HFFc6 (cell line): Measurements from ENCODE around the gene CDC5L. TPM values are rescaled to one million over a fixed set of nuclear protein-coding genes. Genes with fewer than 3 reads are reported as not detected.

Experiments used
- DNase-seq: peaks from one replicate; pipeline ENCODE4 v3.0.0-alpha.2; 2018
- H3K27ac Mint-ChIP-seq: 2 replicates; pipeline ENCODE4 v1.8.0; 2020; ENCODE audit warnings: mild to moderate bottlenecking, mixed read lengths
- H3K27me3 Mint-ChIP-seq: 2 replicates; pipeline ENCODE4 v1.8.0; 2021; ENCODE audit warnings: mild to moderate bottlenecking, moderate library complexity, mixed read lengths; ENCODE audit not compliant: insufficient read depth
- H3K36me3 Mint-ChIP-seq: 2 replicates; pipeline ENCODE4 v1.8.0; 2021; ENCODE audit warnings: low read depth, mixed read lengths
- H3K4me1 Mint-ChIP-seq: 2 replicates; pipeline ENCODE4 v1.8.0; 2020; ENCODE audit warnings: low read depth, mixed read lengths
- H3K4me3 Mint-ChIP-seq: 2 replicates; pipeline ENCODE4 v1.8.0; 2020; ENCODE audit warnings: mild to moderate bottlenecking, moderate library complexity, mixed read lengths
- H3K9me3 Mint-ChIP-seq: 2 replicates; pipeline ENCODE4 v1.8.0; 2020; ENCODE audit warnings: mild to moderate bottlenecking, mixed read lengths
- CTCF ChIP-seq: fragments of 200-600 bp; sonication (generic); IDR thresholded peaks from 2 replicates; pipeline ENCODE4 v1.5.0; 2021; ENCODE audit warnings: antibody characterized with exemption, mild to moderate bottlenecking
- total RNA-seq, 6 experiments: library from RNA; stranded (reverse); fragmentation: NEBNext Ultra II Directional; extraction: Animal tissue kit (Norgen Biotek cat#: 25700); gene quantifications; 2 replicates in 1 of 6; 3 replicates in 5 of 6; pipeline ENCODE4 v1.2.3, GENCODE V29; 2021

The CDC5L gene
- total RNA-seq, 6 experiments from 2014 or later: 17.9 to 23.5 (median 21.6) TPM

DNA sequence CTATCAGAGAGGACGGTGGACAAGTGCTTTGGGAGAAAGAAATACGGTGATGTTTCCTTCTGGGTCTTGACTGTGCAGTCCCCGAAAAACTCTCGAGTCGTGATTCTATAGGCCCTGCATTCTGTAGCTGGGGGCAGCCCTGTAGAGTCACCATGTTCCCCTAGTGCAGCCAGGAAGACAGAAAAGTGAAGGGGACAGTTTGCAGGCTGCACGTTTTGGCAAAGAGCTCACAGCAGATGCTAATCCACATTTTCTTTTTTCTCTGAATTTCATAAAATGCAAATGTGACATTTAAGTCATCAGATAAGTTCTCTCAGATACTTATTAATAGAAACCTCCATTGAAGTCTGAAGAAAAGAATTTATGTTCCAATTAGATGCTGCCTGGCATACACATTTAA, 25.6 kb upstream of the CDC5L start:
- no peak overlapping the region for H3K27ac Mint-ChIP-seq
- no peaks in the 10 kb centered on the region for H3K36me3 Mint-ChIP-seq
- peaks cover 28% of the 10 kb centered on the region for H3K27me3 Mint-ChIP-seq
- no peaks in the 10 kb centered on the region for H3K4me1 Mint-ChIP-seq
- no peak overlapping the region for H3K4me3 Mint-ChIP-seq
- no peak for DNase-seq
- no peak for TF ChIP-seq CTCF
- no peaks in the 10 kb centered on the region; the same call in 1 of the 2 replicates for H3K9me3 Mint-ChIP-seq

DNA sequence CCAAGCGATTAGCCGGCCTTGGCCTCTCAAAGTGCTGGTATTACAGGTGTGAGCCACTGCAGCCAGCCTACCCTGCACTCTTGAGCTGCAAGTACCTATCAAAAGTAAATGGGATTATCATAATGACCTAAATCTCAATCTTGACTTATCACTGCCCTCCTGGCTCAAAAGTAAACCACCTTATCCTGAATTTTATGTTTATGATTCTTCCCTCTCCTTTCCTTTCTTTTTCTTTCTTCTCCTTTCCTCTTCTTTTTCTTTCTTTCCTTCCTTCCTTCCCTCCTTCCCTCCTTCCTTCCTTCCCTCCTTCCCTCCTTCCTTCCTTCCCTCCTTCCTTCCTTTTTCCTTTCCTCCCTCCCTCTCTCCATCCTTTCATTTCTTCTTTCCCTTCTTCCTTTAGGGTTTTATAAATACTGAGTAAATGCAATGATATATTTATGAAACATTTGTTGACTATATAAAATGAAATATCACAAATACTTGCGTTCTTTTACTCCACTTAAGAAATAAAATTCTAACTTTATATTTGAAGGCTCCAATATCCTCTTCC, 24.1 kb upstream of the CDC5L start:
- H3K4me1 Mint-ChIP-seq: no peaks in the 10 kb centered on the region
- H3K9me3 Mint-ChIP-seq: no peaks in the 10 kb centered on the region; the same call in 1 of the 2 replicates
- no peaks in the 10 kb centered on the region for H3K36me3 Mint-ChIP-seq
- peaks cover 23% of the 10 kb centered on the region for H3K27me3 Mint-ChIP-seq
- DNase-seq: no peak
- TF ChIP-seq CTCF: no peak
- H3K4me3 Mint-ChIP-seq: no peak overlapping the region
- no peak overlapping the region for H3K27ac Mint-ChIP-seq

DNA sequence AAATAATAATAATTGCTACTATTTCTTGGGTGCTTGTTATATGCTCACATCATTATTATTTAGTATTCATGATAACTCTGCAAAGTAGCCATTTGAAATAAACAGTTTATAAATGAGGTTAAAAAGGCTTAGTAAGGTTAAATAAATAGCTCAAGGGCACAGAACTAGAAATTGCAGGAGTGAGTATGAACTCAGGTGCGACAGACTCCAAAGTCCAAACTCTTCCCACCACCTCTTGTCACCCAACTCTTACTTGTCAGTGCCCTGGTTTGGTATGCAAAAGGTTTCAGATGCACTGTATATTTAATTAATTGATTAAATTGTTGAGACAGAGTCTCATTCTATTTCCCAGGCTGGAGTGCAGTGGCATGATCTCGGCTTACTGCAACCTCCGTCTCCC, 20.7 kb upstream of the CDC5L start:
- Mint-ChIP-seq H3K9me3 (no peaks in the 10 kb centered on the region; the same call in 1 of the 2 replicates), H3K27ac (no peak overlapping the region), H3K4me3 (no peak overlapping the region), H3K36me3 (no peaks in the 10 kb centered on the region), H3K4me1 (no peaks in the 10 kb centered on the region), H3K27me3 (peaks cover 6% of the 10 kb centered on the region)
- TF ChIP-seq CTCF: no peak
- DNase-seq: no peak

GRCh38 chr6:44367681-44368080, 19.8 kb upstream of the CDC5L start:
- H3K4me1 Mint-ChIP-seq: 0 out of 2 replicates have a peak, but pooled peaks cover under 1% of the 10 kb centered on the region
- H3K27ac Mint-ChIP-seq: no peak overlapping the region
- TF ChIP-seq CTCF: no peak
- DNase-seq: no peak
- H3K36me3 Mint-ChIP-seq: no peaks in the 10 kb centered on the region
- no peak overlapping the region for H3K4me3 Mint-ChIP-seq
- peaks cover 5% of the 10 kb centered on the region for H3K27me3 Mint-ChIP-seq
- H3K9me3 Mint-ChIP-seq: no peaks in the 10 kb centered on the region; the same call in 1 of the 2 replicates

DNA sequence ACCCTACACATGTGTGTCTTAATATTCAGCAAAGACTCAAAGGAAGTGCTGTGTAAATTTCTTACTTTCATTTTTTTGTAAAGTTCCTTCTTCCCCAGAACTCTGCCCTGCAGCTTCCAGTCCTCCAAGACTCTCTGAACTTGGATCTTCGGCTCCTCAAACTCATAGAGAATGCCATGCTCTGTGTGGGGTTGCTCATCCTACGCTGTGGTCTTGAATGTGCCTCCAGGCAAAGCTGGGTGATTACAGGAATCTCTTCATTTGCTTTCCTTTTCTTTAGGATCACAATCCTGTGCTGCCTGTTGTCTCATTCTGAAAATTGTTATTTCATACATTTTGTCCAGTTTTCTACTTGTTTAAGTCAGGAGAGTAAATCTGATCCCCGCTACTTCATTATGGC, 14.5 kb upstream of the CDC5L start:
- H3K9me3 Mint-ChIP-seq: no peaks in the 10 kb centered on the region
- DNase-seq: peak; percentile 17
- peaks cover 34% of the 10 kb centered on the region for H3K27me3 Mint-ChIP-seq
- no peak for TF ChIP-seq CTCF
- peaks cover 8% of the 10 kb centered on the region for H3K4me1 Mint-ChIP-seq
- peak overlapping the region; percentile 11; the same call in 1 of the 2 replicates for H3K4me3 Mint-ChIP-seq
- H3K27ac Mint-ChIP-seq: no peak overlapping the region
- no peaks in the 10 kb centered on the region for H3K36me3 Mint-ChIP-seq
